Neural cell (in vitro differentiated cells): Measurements from ENCODE around the gene SLC6A3. TPM values are rescaled to one million over a fixed set of nuclear protein-coding genes. Genes with fewer than 3 reads are reported as not detected.

Experiments
- H2AFZ ChIP-seq: fragments of 200-600, 300-800 bp; sonication (generic), shearing (Covaris generic); 2 replicates; pipeline ENCODE4 v1.6.0; 2014; ENCODE audit warnings: low read depth, mild to moderate bottlenecking, antibody characterized with exemption, low read length, moderate library complexity
- H3F3A ChIP-seq: fragments of 200-600 bp; shearing (Covaris generic); 2 replicates; pipeline ENCODE4 v1.6.1; 2016; ENCODE audit warnings: mild to moderate bottlenecking, moderate library complexity, mixed read lengths, antibody characterized with exemption, low read length; ENCODE audit not compliant: insufficient read depth, poor library complexity, severe bottlenecking
- H3K27ac ChIP-seq: fragments of 200-600, 300-800 bp; sonication (generic), shearing (Covaris generic); 2 replicates; pipeline ENCODE4 v1.5.1; 2014; ENCODE audit warnings: mild to moderate bottlenecking, low read length, moderate library complexity
- H3K27me3 ChIP-seq: fragments of 300-800, 200-600 bp; sonication (generic), shearing (Covaris generic); 2 replicates; pipeline ENCODE4 v1.6.0; 2014; ENCODE audit warnings: mild to moderate bottlenecking, low read depth, low read length, moderate library complexity; ENCODE audit not compliant: insufficient read depth
- H3K36me3 ChIP-seq: fragments of 300-800, 200-600 bp; sonication (generic), shearing (Covaris generic); 2 replicates; pipeline ENCODE4 v1.5.1; 2014; ENCODE audit warnings: mild to moderate bottlenecking, antibody characterized with exemption, low read length, moderate library complexity; ENCODE audit not compliant: insufficient read depth
- H3K4me2 ChIP-seq: fragments of 300-800, 200-600 bp; sonication (generic), shearing (Covaris generic); 2 replicates; pipeline ENCODE4 v1.6.0; 2014; ENCODE audit warnings: mild to moderate bottlenecking, low read length
- H3K4me3 ChIP-seq: fragments of 300-800, 200-600 bp; sonication (generic), shearing (Covaris generic); 2 replicates; pipeline ENCODE4 v1.5.1; 2014; ENCODE audit warnings: mild to moderate bottlenecking, low read length, moderate library complexity
- H3K79me2 ChIP-seq: fragments of 200-600 bp; shearing (Covaris generic); replicated peaks from 2 replicates; pipeline ENCODE4 v1.6.0; 2014; ENCODE audit warnings: mild to moderate bottlenecking, low read length, moderate library complexity; ENCODE audit not compliant: insufficient read depth
- H3K9ac ChIP-seq: fragments of 300-800, 200-600 bp; sonication (generic), shearing (Covaris generic); 2 replicates; pipeline ENCODE4 v1.6.1; 2016; ENCODE audit warnings: mild to moderate bottlenecking, low read length, mixed read lengths
- H3K9me2 ChIP-seq: fragments of 200-600 bp; shearing (Covaris generic); 2 replicates; pipeline ENCODE4 v1.6.1; 2016; ENCODE audit warnings: mild to moderate bottlenecking, low read length, mixed read lengths; ENCODE audit not compliant: insufficient read depth
- H3K9me3 ChIP-seq: fragments of 200-600, 300-800 bp; sonication (generic), shearing (Covaris generic); 2 replicates; pipeline ENCODE4 v1.6.1; 2016; ENCODE audit warnings: mild to moderate bottlenecking, mixed run types, low read length, moderate library complexity, mixed read lengths
- H4K20me1 ChIP-seq: fragments of 200-600 bp; shearing (Covaris generic); 2 replicates; pipeline ENCODE4 v1.6.1; 2016; ENCODE audit warnings: mild to moderate bottlenecking, mixed run types; ENCODE audit not compliant: insufficient read depth
- CTCF ChIP-seq: fragments of 450-650 bp; IDR thresholded peaks from 2 replicates; pipeline ENCODE4 v1.5.1; 2014; ENCODE audit warnings: antibody characterized with exemption, mild to moderate bottlenecking, moderate library complexity; ENCODE audit not compliant: poor library complexity, severe bottlenecking
- EP300 ChIP-seq: fragments of 450-650 bp; conservative IDR thresholded peaks from 2 replicates; pipeline ENCODE4 v1.6.1; 2014; ENCODE audit warnings: antibody characterized with exemption, mild to moderate bottlenecking, moderate library complexity; ENCODE audit not compliant: poor library complexity, severe bottlenecking
- EZH2 ChIP-seq: fragments of 200-600, 300-800 bp; shearing (Covaris generic), sonication (generic); IDR thresholded peaks from 2 replicates; pipeline ENCODE4 v1.6.1; 2014; ENCODE audit warnings: antibody characterized with exemption, low read length, borderline replicate concordance, mild to moderate bottlenecking; ENCODE audit not compliant: insufficient read depth, poor library complexity, severe bottlenecking
- MXI1 ChIP-seq: fragments of 450-650 bp; conservative IDR thresholded peaks from 2 replicates; pipeline ENCODE4 v1.6.1; 2014; ENCODE audit warnings: antibody characterized with exemption, mild to moderate bottlenecking; ENCODE audit not compliant: poor library complexity, severe bottlenecking
- POLR2AphosphoS5 ChIP-seq: IDR thresholded peaks from 2 replicates; pipeline ENCODE4 v1.6.1; 2012
- RAD21 ChIP-seq: fragments of 450-650 bp; conservative IDR thresholded peaks from 2 replicates; pipeline ENCODE4 v1.6.1; 2014; ENCODE audit warnings: antibody characterized with exemption, mild to moderate bottlenecking, moderate library complexity
- REST ChIP-seq: IDR thresholded peaks from 2 replicates; pipeline ENCODE4 v1.6.1; 2012; ENCODE audit warnings: borderline replicate concordance
- SMC3 ChIP-seq: fragments of 450-650 bp; conservative IDR thresholded peaks from 2 replicates; pipeline ENCODE4 v1.6.1; 2014; ENCODE audit warnings: antibody characterized with exemption, mild to moderate bottlenecking, moderate library complexity; ENCODE audit not compliant: poor library complexity
- TAF1 ChIP-seq: IDR thresholded peaks from 2 replicates; pipeline ENCODE4 v1.6.1; 2012; ENCODE audit warnings: low read depth
- polyA plus RNA-seq: library from polyadenylated mRNA; depleted of rRNA; stranded (reverse); fragments of >200 nt; gene quantifications from 2 replicates; pipeline ENCODE4 v1.2.3, GENCODE V29; 2014

The SLC6A3 gene
- polyA plus RNA-seq, 1 donor from 2014 or later, result 0.77 TPM

GRCh38 chr5:1474183-1474839 is 29.1 kb upstream of the SLC6A3 start:
- no peaks in the 10 kb centered on the region for H3K79me2 ChIP-seq
- H3K4me3 ChIP-seq, result no peak overlapping the region
- no peak overlapping the region for H3K4me2 ChIP-seq
- H3K36me3 ChIP-seq, result no peaks in the 10 kb centered on the region
- no peak overlapping the region for H3K27ac ChIP-seq
- no peaks in the 10 kb centered on the region for H3K27me3 ChIP-seq
- TF ChIP-seq MXI1, result no peak
- TF ChIP-seq REST, result no peak
- no peak for TF ChIP-seq SMC3
- TF ChIP-seq POLR2AphosphoS5, result no peak
- TF ChIP-seq CTCF, result no peak
- TF ChIP-seq EP300, result no peak
- TF ChIP-seq EZH2, result no peak
- no peak for TF ChIP-seq RAD21
- no peak for TF ChIP-seq TAF1
- no peaks in the 10 kb centered on the region for H3F3A ChIP-seq
- H3K9ac ChIP-seq, result no peak overlapping the region
- H3K9me2 ChIP-seq, result no peaks in the 10 kb centered on the region
- no peaks in the 10 kb centered on the region for H4K20me1 ChIP-seq
- H2AFZ ChIP-seq, result no peak overlapping the region
- H3K9me3 ChIP-seq, result no peaks in the 10 kb centered on the region

- H2AFZ ChIP-seq, result no peak overlapping the region
- no peak overlapping the region for H3K9ac ChIP-seq
- H3K27me3 ChIP-seq, result no peaks in the 10 kb centered on the region
- no peaks in the 10 kb centered on the region for H4K20me1 ChIP-seq
- no peaks in the 10 kb centered on the region for H3K9me2 ChIP-seq
- no peaks in the 10 kb centered on the region for H3K79me2 ChIP-seq
- no peak overlapping the region for H3K27ac ChIP-seq
- H3K4me2 ChIP-seq, result no peak overlapping the region
- no peak overlapping the region for H3K4me3 ChIP-seq
- no peak for TF ChIP-seq SMC3
- H3K9me3 ChIP-seq, result no peaks in the 10 kb centered on the region
- H3K36me3 ChIP-seq, result no peaks in the 10 kb centered on the region
- no peaks in the 10 kb centered on the region for H3F3A ChIP-seq
These were observed 28.5 kb upstream of the SLC6A3 start for GRCh38 chr5:1473746-1474145.
